IMR-90 (cell line): ENCODE results near the gene DENND1C. TPM values are rescaled to one million over a fixed set of nuclear protein-coding genes. Genes with fewer than 3 reads are reported as not detected.

Source experiments
- ATAC-seq: fragments of 200-7000 bp; cut with Tn5 transposase; 2 replicates; pipeline ENCODE4 v1.9.1; 2020; ENCODE audit warnings: low read depth, mild to moderate bottlenecking, moderate library complexity
- BruUV-seq: library from RNA; stranded (reverse); fragments of 400-500 nt; replicated peaks from 2 replicates; lab custom pipeline; 2021; lab: Mats Ljungman, UMichigan
- CTCF ChIA-PET: fragments of 300-600 bp; formaldehyde crosslinking; extraction: SDS; loops from one replicate; lab custom pipeline; 2021; ENCODE audit warnings: antibody characterized with exemption; lab: Yijun Ruan, JAX
- POLR2A ChIA-PET: fragments of 300-600 bp; sonication (Branson Sonifier 250); formaldehyde crosslinking; loops from one replicate; lab custom pipeline; 2022; ENCODE audit warnings: antibody characterized with exemption; ENCODE audit not compliant: unreplicated experiment; lab: Charles Lee
- DNase-seq: peaks from one replicate; pipeline ENCODE4 v3.0.0; 2013
- H2AFZ ChIP-seq: replicated peaks from 2 replicates; pipeline ENCODE3; 2013; ENCODE audit warnings: low read length, mild to moderate bottlenecking; ENCODE audit not compliant: poor library complexity
- H2AK5ac ChIP-seq: 2 replicates; pipeline ENCODE4 v1.6.1; 2013; ENCODE audit warnings: low read depth, low read length, inconsistent platforms
- H2AK9ac ChIP-seq: replicated peaks from 2 replicates; pipeline ENCODE3; 2013; ENCODE audit warnings: mild to moderate bottlenecking, low read depth, low read length, moderate library complexity; ENCODE audit not compliant: poor library complexity
- H2BK120ac ChIP-seq: 2 replicates; pipeline ENCODE4 v1.6.1; 2013; ENCODE audit warnings: low read depth, low read length, inconsistent platforms
- H2BK15ac ChIP-seq: 3 replicates; pipeline ENCODE4 v1.6.1; 2013; ENCODE audit warnings: low read depth, low read length, inconsistent platforms
- H2BK20ac ChIP-seq: 2 replicates; pipeline ENCODE4 v1.6.1; 2013; ENCODE audit warnings: low read depth, mild to moderate bottlenecking, inconsistent platforms, low read length, moderate library complexity
- H2BK5ac ChIP-seq: 2 replicates; pipeline ENCODE4 v1.6.1; 2013; ENCODE audit warnings: mild to moderate bottlenecking, low read depth, low read length, inconsistent platforms; ENCODE audit not compliant: poor library complexity, severe bottlenecking
- H3K14ac ChIP-seq: replicated peaks from 2 replicates; pipeline ENCODE4 v1.6.1; 2013; ENCODE audit warnings: low read depth, low read length, inconsistent platforms
- H3K18ac ChIP-seq: 2 replicates; pipeline ENCODE4 v1.6.1; 2013; ENCODE audit warnings: low read depth, low read length, control low read depth
- H3K23ac ChIP-seq: 2 replicates; pipeline ENCODE4 v1.6.1; 2013; ENCODE audit warnings: low read depth, low read length, inconsistent platforms
- H3K27ac ChIP-seq: 2 replicates; pipeline ENCODE4 v1.5.1; 2013; ENCODE audit warnings: mild to moderate bottlenecking, control low read depth, low read length; ENCODE audit not compliant: insufficient read depth
- H3K27me3 ChIP-seq: 2 replicates; pipeline ENCODE4 v1.6.1; 2013; ENCODE audit warnings: low read length; ENCODE audit not compliant: control insufficient read depth, insufficient read depth
- H3K36me3 ChIP-seq: 2 replicates; pipeline ENCODE4 v1.6.1; 2013; ENCODE audit warnings: low read length, mixed read lengths; ENCODE audit not compliant: control insufficient read depth, insufficient read depth
- H3K4ac ChIP-seq: 2 replicates; pipeline ENCODE4 v1.6.1; 2013; ENCODE audit warnings: low read depth, low read length, inconsistent platforms
- H3K4me1 ChIP-seq: 2 replicates; pipeline ENCODE4 v1.6.1; 2013; ENCODE audit warnings: low read length, mixed read lengths; ENCODE audit not compliant: control insufficient read depth, insufficient read depth
- H3K4me2 ChIP-seq: 2 replicates; pipeline ENCODE4 v1.6.1; 2013; ENCODE audit warnings: low read depth, mild to moderate bottlenecking, control low read depth, low read length, moderate library complexity
- H3K4me3 ChIP-seq: 2 replicates; pipeline ENCODE4 v1.5.1; 2013; ENCODE audit warnings: low read depth, mild to moderate bottlenecking, control low read depth, low read length, moderate library complexity; ENCODE audit not compliant: insufficient read depth
- H3K56ac ChIP-seq: 2 replicates; pipeline ENCODE4 v1.6.1; 2013; ENCODE audit warnings: low read length, inconsistent platforms; ENCODE audit not compliant: insufficient read depth; ENCODE audit errors: extremely low read depth
- H3K79me1 ChIP-seq, 2 experiments: 2 replicates each; pipeline ENCODE4 v1.6.1; 2013; ENCODE audit warnings: low read length in 2 of 2, inconsistent platforms in 1 of 2, low read depth in 1 of 2
- H3K9ac ChIP-seq: 2 replicates; pipeline ENCODE4 v1.6.1; 2013; ENCODE audit warnings: low read depth, low read length, control low read depth
- H3K9me1 ChIP-seq: 2 replicates; pipeline ENCODE4 v1.6.1; 2013; ENCODE audit warnings: low read length, inconsistent platforms; ENCODE audit not compliant: insufficient read depth
- H3K9me3 ChIP-seq: 2 replicates; pipeline ENCODE4 v1.6.1; 2013; ENCODE audit warnings: low read length; ENCODE audit not compliant: control insufficient read depth, insufficient read depth
- H4K20me1 ChIP-seq: 2 replicates; pipeline ENCODE4 v1.6.1; 2013; ENCODE audit warnings: low read length, inconsistent platforms; ENCODE audit not compliant: insufficient read depth
- H4K5ac ChIP-seq: 2 replicates; pipeline ENCODE4 v1.6.1; 2013; ENCODE audit warnings: mild to moderate bottlenecking, low read depth, low read length, control low read depth
- H4K8ac ChIP-seq, 2 experiments: 2 replicates each; pipeline ENCODE4 v1.6.1; 2013; ENCODE audit warnings: low read depth in 2 of 2, low read length in 2 of 2, control low read depth in 1 of 2, inconsistent platforms in 1 of 2
- H4K91ac ChIP-seq: 2 replicates; pipeline ENCODE4 v1.6.1; 2013; ENCODE audit warnings: low read depth, low read length, inconsistent platforms; ENCODE audit not compliant: insufficient read depth
- FOS ChIP-seq: fragments of 150-350 bp; IDR thresholded peaks from 2 replicates; pipeline ENCODE4 v1.6.1; 2016; ENCODE audit warnings: low read depth, low read length
- RCOR1 ChIP-seq: IDR thresholded peaks from 2 replicates; pipeline ENCODE4 v1.6.1; 2012; ENCODE audit warnings: mild to moderate bottlenecking, low read length, improper control_type of control experiment; ENCODE audit not compliant: insufficient replicate concordance
- WGBS, 2 experiments: methylation state at CpG; one replicate each; pipeline versions ENCODE4 v1.1.5 to v1.1.7; 2013; ENCODE audit warnings: missing lambda C conversion rate in 2 of 2; ENCODE audit not compliant: insufficient read length in 1 of 2; ENCODE audit errors: extremely low coverage in 2 of 2; 5-methylcytosine and 5-hydroxymethylcytosine counted together
- dilution Hi-C: fragments of 300-500 bp; cut with HindIII; formaldehyde crosslinking; loops from one replicate; pipeline ENCODE4 v1.14.3; 2018; ENCODE audit warnings: low sequenced_read_pairs; ENCODE audit not compliant: unreplicated experiment
- in situ Hi-C: fragments of 300-500 bp; cut with MboI; formaldehyde crosslinking; loops from 3 replicates; pipeline ENCODE4 v1.14.3; 2019; ENCODE audit warnings: low sequenced_read_pairs, inconsistent platforms, mixed read lengths
- intact Hi-C: fragments of 100-400 bp; cut with micrococcal nuclease; formaldehyde crosslinking; loops from 2 replicates; pipeline ENCODE4 v1.10.0; 2022
- polyA plus RNA-seq, 3 experiments: library from polyadenylated mRNA; depleted of rRNA; stranded (reverse); fragments of >200 nt; gene quantifications; 2 replicates each; pipeline ENCODE4 v1.2.3, GENCODE V29; 2012; ENCODE audit warnings: low replicate concordance in 1 of 3
- total RNA-seq: library from RNA; depleted of rRNA; stranded (reverse); fragments of >200 nt; gene quantifications from 2 replicates; pipeline ENCODE4 v1.2.3, GENCODE V29; 2012

Gene DENND1C
- total and polyA plus RNA-seq, 2 of the 4 experiments (the other 2 are of a cell fraction): not detected

DNA sequence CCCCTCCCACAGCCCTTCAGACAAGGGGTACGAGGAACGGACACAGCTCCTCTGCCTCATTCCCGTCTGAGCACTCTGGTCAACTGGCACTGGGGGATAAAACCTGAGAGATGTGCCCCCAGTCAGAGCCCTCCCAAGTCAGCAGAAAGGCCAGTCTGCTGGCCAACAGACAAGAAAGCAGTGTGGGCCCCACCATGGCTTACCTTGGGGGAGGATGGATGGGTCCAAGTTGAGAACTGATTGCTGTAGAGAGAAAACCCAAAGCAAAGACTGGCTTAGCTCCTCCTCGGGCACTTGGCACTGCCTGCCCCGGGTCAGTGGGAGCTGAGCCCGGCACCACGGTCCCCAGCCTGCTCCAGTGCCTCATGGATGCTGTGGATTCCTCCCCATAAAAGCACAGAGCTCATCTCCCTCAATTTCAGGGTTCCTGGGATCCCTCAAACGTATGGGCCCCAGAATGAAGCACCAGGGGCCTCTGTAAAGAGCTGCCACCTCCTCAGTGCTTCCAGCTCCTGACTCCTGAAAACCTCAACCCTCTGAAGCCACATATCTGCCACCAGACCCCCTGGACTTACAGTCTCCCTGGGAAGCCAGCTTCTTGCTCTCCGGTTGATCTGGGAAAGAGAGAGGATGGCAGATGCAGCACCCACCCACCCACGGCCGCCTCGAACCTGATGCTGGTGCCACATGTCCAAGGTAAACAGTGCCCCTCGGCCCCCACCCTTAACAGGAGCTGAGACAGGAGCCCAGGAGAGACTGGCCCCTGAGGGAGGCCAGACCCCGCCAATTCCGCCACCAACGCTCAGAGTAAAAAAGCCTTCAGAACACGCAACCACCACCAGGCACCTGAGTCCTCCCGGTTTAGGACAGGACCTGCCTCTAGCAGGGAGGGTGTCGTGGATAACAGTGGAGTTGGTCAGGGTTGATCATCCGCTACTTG lies 60.2 kb downstream of the DENND1C start:
- Histone ChIP-seq H2BK120ac (no peak overlapping the region), H3K9me1 (peaks cover 3% of the 10 kb centered on the region; the same call in 1 of the 2 replicates), H3K4me1 (peaks cover 2% of the 10 kb centered on the region; the same call in 1 of the 2 replicates), H3K79me1 (peaks cover 0 to 53% of the 10 kb centered on the region in 2 experiments; a peak in 2 of 4 replicates), H4K5ac (no peak overlapping the region), H3K4me3 (no peak overlapping the region), H4K8ac (no peak overlapping the region), H2BK15ac (no peak overlapping the region), H3K18ac (no peak overlapping the region), H2AK5ac (no peak overlapping the region), H2AFZ (no peak overlapping the region), H3K9me3 (peaks cover 3% of the 10 kb centered on the region; the same call in 1 of the 2 replicates), H2BK5ac (no peak overlapping the region), H3K36me3 (peaks cover 52% of the 10 kb centered on the region), H2AK9ac (no peak overlapping the region), H3K56ac (no peak overlapping the region), H3K14ac (no peak overlapping the region), H3K4me2 (no peak overlapping the region), H3K27me3 (no peaks in the 10 kb centered on the region), H3K27ac (no peak overlapping the region), H3K9ac (no peak overlapping the region; the same call in 1 of the 2 replicates), H2BK20ac (no peak overlapping the region), H3K4ac (no peak overlapping the region), H3K23ac (no peak overlapping the region), H4K20me1 (peaks cover 69% of the 10 kb centered on the region), H4K91ac (no peak overlapping the region)
- BruUV-seq: no TSS peak
- in situ Hi-C loops (no loop called here), dilution Hi-C loops (no loop called here), intact Hi-C loops (no loop called here)
- CTCF ChIA-PET: no interaction called here
- TF ChIP-seq RCOR1: no peak
- TF ChIP-seq FOS: no peak
- 68% methylated on average over 3 of the region's 20 CpGs; no CpG with 5 or more reads in 1 of the 2 experiments for WGBS, 2 experiments
- ATAC-seq (no peak), DNase-seq (no peak)
- POLR2A ChIA-PET: no interaction called here
